K562 (cell line): ENCODE results near the gene PHEX. TPM values are rescaled to one million over a fixed set of nuclear protein-coding genes. Genes with fewer than 3 reads are reported as not detected.
A peak's percentile ranks its signal among the peaks of the same experiment; 100 is the strongest.

Source experiments
- ATAC-seq: fragments of 200-7000 bp; cut with Tn5 transposase; 3 replicates; pipeline ENCODE4 v1.9.1; 2020; ENCODE audit warnings: moderate library complexity
- BruUV-seq: library from RNA; stranded (reverse); fragments of 400-500 nt; replicated peaks from 2 replicates; lab custom pipeline; 2021; lab: Mats Ljungman, UMichigan
- CTCF ChIA-PET: fragments of 300-600 bp; formaldehyde crosslinking; extraction: SDS; loops from one replicate; lab custom pipeline; 2021; ENCODE audit warnings: low intra/inter-chr PET ratio; lab: Yijun Ruan, JAX
- POLR2A ChIA-PET: fragments of 300-600, 350-650 bp; sonication (Branson Sonifier 250); formaldehyde crosslinking; extraction: SDS; loops from one replicate; lab custom pipeline; 2021; ENCODE audit warnings: antibody characterized with exemption, inconsistent platforms; lab: Yijun Ruan, JAX
- DNase-seq, 4 experiments: peaks; one replicate each; pipeline versions ENCODE4 v3.0.0 to v3.0.0-alpha.2; 2011 to 2018; ENCODE audit warnings: low spot score in 3 of 4, mixed read lengths in 3 of 4; ENCODE audit errors: extremely low read depth in 1 of 4
- FAIRE-seq: peaks from 2 replicates; lab custom pipeline; 2011; peaks lifted over from hg19 to GRCh38; lab: Jason Lieb, UNC
- H2AFZ ChIP-seq: 2 replicates; pipeline ENCODE4 v1.6.0; 2011; ENCODE audit warnings: low read depth, low read length, control low read depth, inconsistent platforms
- H3K27ac ChIP-seq: fragments of 200-600 bp; 3 replicates; pipeline ENCODE4 v1.8.0; 2011; ENCODE audit warnings: low read depth, mild to moderate bottlenecking, control low read depth, inconsistent platforms, low read length, moderate library complexity, mixed read lengths; ENCODE audit errors: extremely low read depth
- H3K27me3 ChIP-seq, 2 experiments: fragments of 300-600 bp in 1 of 2; 2 replicates in 1 of 2; 3 replicates in 1 of 2; pipeline versions ENCODE4 v1.6.0 to v1.8.0; 2011; ENCODE audit warnings: inconsistent platforms in 2 of 2, low read length in 2 of 2, mild to moderate bottlenecking in 1 of 2, mixed read lengths in 1 of 2, moderate library complexity in 1 of 2; ENCODE audit not compliant: control insufficient read depth in 2 of 2, insufficient read depth in 2 of 2
- H3K36me3 ChIP-seq: fragments of 300-600 bp; 3 replicates; pipeline ENCODE4 v1.8.0; 2011; ENCODE audit warnings: mild to moderate bottlenecking, low read length, inconsistent platforms; ENCODE audit not compliant: control insufficient read depth, insufficient read depth
- H3K4me1 ChIP-seq, 2 experiments: fragments of 200-600 bp in 1 of 2; replicated peaks in 1 of 2; 2 replicates in 1 of 2; 3 replicates in 1 of 2; pipeline versions ENCODE4 v1.5.1 to v1.8.0; 2011; ENCODE audit warnings: inconsistent platforms in 2 of 2, low read length in 2 of 2, mild to moderate bottlenecking in 1 of 2, mixed read lengths in 1 of 2, moderate library complexity in 1 of 2; ENCODE audit not compliant: control insufficient read depth in 2 of 2, insufficient read depth in 2 of 2
- H3K4me2 ChIP-seq: 2 replicates; pipeline ENCODE4 v1.6.1; 2011; ENCODE audit warnings: low read length, control low read depth, inconsistent platforms, mixed read lengths; ENCODE audit not compliant: insufficient read depth
- H3K4me3 ChIP-seq: fragments of 200-600 bp; sonication (generic), shearing (Covaris generic); 2 replicates; pipeline ENCODE4 v1.5.1; 2016; ENCODE audit warnings: control low read depth, inconsistent platforms
- H3K79me2 ChIP-seq: fragments of 200-600 bp; 3 replicates; pipeline ENCODE4 v1.8.0; 2011; ENCODE audit warnings: low read length, inconsistent platforms; ENCODE audit not compliant: control insufficient read depth, insufficient read depth
- H3K9ac ChIP-seq, 2 experiments: 2 replicates each; pipeline versions ENCODE4 v1.6.0 to v1.6.1; 2011; ENCODE audit warnings: low read depth in 2 of 2, low read length in 2 of 2, control low read depth in 1 of 2, inconsistent platforms in 1 of 2, mild to moderate bottlenecking in 1 of 2, mixed read lengths in 1 of 2; ENCODE audit not compliant: insufficient read depth in 1 of 2
- H3K9me1 ChIP-seq: one replicate; pipeline ENCODE4 v1.6.0; 2011; ENCODE audit warnings: inconsistent platforms, mild to moderate bottlenecking, low read length, moderate library complexity; ENCODE audit not compliant: control insufficient read depth, insufficient read depth
- H3K9me3 ChIP-seq: replicated peaks from 2 replicates; pipeline ENCODE4 v1.5.1; 2011; ENCODE audit warnings: low read depth, low read length, inconsistent platforms; ENCODE audit not compliant: control insufficient read depth, insufficient read depth
- H4K20me1 ChIP-seq: replicated peaks from 2 replicates; pipeline ENCODE4 v1.6.1; 2011; ENCODE audit warnings: low read length, inconsistent platforms, mixed read lengths; ENCODE audit not compliant: control insufficient read depth, insufficient read depth
- ATF4 ChIP-seq: fragments of 450-650 bp; formaldehyde crosslinking; IDR thresholded peaks from 2 replicates; pipeline ENCODE4 v1.4.0; 2022; ENCODE audit warnings: mild to moderate bottlenecking, moderate library complexity
- POLR2AphosphoS5 ChIP-seq: IDR thresholded peaks from 2 replicates; pipeline ENCODE4 v1.6.1; 2011; ENCODE audit warnings: mild to moderate bottlenecking, low read depth, low read length, moderate library complexity; ENCODE audit not compliant: control insufficient read depth, insufficient read depth
- ZBTB40 ChIP-seq, 2 experiments: fragments of 450-650 bp in 1 of 2; sonication (generic) in 1 of 2; formaldehyde crosslinking in 1 of 2; IDR thresholded peaks; 2 replicates each; pipeline versions ENCODE4 v1.7.1 to v1.9.0; 2016 to 2022; ENCODE audit warnings: inconsistent platforms in 1 of 2, mild to moderate bottlenecking in 1 of 2, missing genetic modification reagents in 1 of 2
- WGBS: fragments of 100-300 bp; shearing (Covaris generic); methylation state at CpG from one replicate; pipeline ENCODE4 v1.1.6; 2016; ENCODE audit warnings: low coverage, mixed read lengths; ENCODE audit not compliant: insufficient coverage; ENCODE audit errors: missing lambda C conversion rate; 5-methylcytosine and 5-hydroxymethylcytosine counted together
- in situ Hi-C: fragments of 300-500 bp; cut with MboI; formaldehyde crosslinking; loops from 4 replicates; pipeline ENCODE4 v1.15.0; 2018; ENCODE audit warnings: inconsistent platforms, mixed read lengths
- intact Hi-C: fragments of 100-400 bp; cut with micrococcal nuclease; formaldehyde crosslinking; loops from 2 replicates; pipeline ENCODE4 v1.14.2; 2022
- polyA plus RNA-seq, 8 experiments: library from polyadenylated mRNA; depleted of rRNA in 4 of 8; stranded (reverse) in 5 of 8; unstranded in 3 of 8; fragments of >200 nt; fragmentation: Nextera tagmentation in 2 of 8; fragmentation: Illumina TruSeq in 1 of 8; extraction: Ambion mirVana in 2 of 8; extraction: Trizol in 1 of 8; gene quantifications; 2 replicates each; pipeline versions ENCODE4 v1.2.1 to v1.2.3, GENCODE V29; 2011 to 2014; ENCODE audit warnings: inconsistent platforms in 1 of 8, missing spikeins in 1 of 8
- total RNA-seq, 7 experiments: library from RNA; depleted of rRNA in 6 of 7; stranded (reverse); fragments of >200 nt in 6 of 7; fragmentation: Illumina TruSeq in 2 of 7; extraction: Trizol in 2 of 7; gene quantifications; 2 replicates each; pipeline versions ENCODE4 v1.2.1 to v1.2.3, GENCODE V29; 2011 to 2021; ENCODE audit warnings: low replicate concordance in 1 of 7

PHEX gene
- total and polyA plus RNA-seq, 9 of the 15 experiments (the other 6 are each of a cell fraction or from before 2014, with no cell fraction given): 0.01 to 0.11 (median 0.04) TPM; not detected in 6

- TF ChIP-seq ATF4 (CRISPR knock-in tag): no peak
Observed at GRCh38 chrX:22148565-22148964, 116.4 kb downstream of the PHEX start (continued).

- intact Hi-C loops: no loop called here
- WGBS: 3% methylated on average over 3 of the region's 3 CpGs
Observed at GRCh38 chrX:22150371-22150770, 118.2 kb downstream of the PHEX start.

More at GRCh38 chrX:22150371-22150770, 118.2 kb downstream of the PHEX start:
- no peak overlapping the region for H3K9ac ChIP-seq
- DNase-seq (no peak), ATAC-seq (no peak), FAIRE-seq (no peak)
- no TSS peak for BruUV-seq
- H3K4me3 ChIP-seq: no peak overlapping the region
- H3K9me3 ChIP-seq: no peaks in the 10 kb centered on the region
- ChIA-PET CTCF (no interaction called here), POLR2A (no interaction called here)
- no peaks in the 10 kb centered on the region for H3K36me3 ChIP-seq
- H3K4me2 ChIP-seq: no peak overlapping the region
- H2AFZ ChIP-seq: no peak overlapping the region
- no peaks in the 10 kb centered on the region for H3K4me1 ChIP-seq
- no peak overlapping the region for H3K27ac ChIP-seq
- H3K27me3 ChIP-seq: no peaks in the 10 kb centered on the region; a peak in 1 of 5 replicates
- in situ Hi-C loops: no loop called here
- no peaks in the 10 kb centered on the region for H3K79me2 ChIP-seq
- H4K20me1 ChIP-seq: no peaks in the 10 kb centered on the region
- H3K9me1 ChIP-seq: no peaks in the 10 kb centered on the region
- TF ChIP-seq ZBTB40 (IDR thresholded peaks at IDR 0.05) (peak; percentile 85), ZBTB40 (CRISPR knock-in tag; IDR thresholded peaks at IDR 0.05) (0 out of 2 replicates have a peak, but pooled peaks have one; percentile 22), POLR2AphosphoS5 (no peak)
